Activated naive CD8-positive, alpha-beta T cell (primary cell): ENCODE results near the gene RSPH6A.

ENCODE experiments used
- H3K27ac Mint-ChIP-seq: one replicate; pipeline ENCODE4 v1.8.0; 2021; ENCODE audit warnings: mixed read lengths
- H3K27me3 Mint-ChIP-seq: one replicate; pipeline ENCODE4 v1.8.0; 2021; ENCODE audit warnings: mixed read lengths
- H3K36me3 Mint-ChIP-seq: one replicate; pipeline ENCODE4 v1.8.0; 2021; ENCODE audit warnings: mixed read lengths
- H3K4me1 Mint-ChIP-seq: one replicate; pipeline ENCODE4 v1.8.0; 2021; ENCODE audit warnings: low read depth, mixed read lengths
- H3K4me3 Mint-ChIP-seq: one replicate; pipeline ENCODE4 v1.8.0; 2021; ENCODE audit warnings: mild to moderate bottlenecking, mixed read lengths
- H3K9me3 Mint-ChIP-seq: one replicate; pipeline ENCODE4 v1.8.0; 2021; ENCODE audit warnings: low read depth, mixed read lengths

The RSPH6A gene

DNA sequence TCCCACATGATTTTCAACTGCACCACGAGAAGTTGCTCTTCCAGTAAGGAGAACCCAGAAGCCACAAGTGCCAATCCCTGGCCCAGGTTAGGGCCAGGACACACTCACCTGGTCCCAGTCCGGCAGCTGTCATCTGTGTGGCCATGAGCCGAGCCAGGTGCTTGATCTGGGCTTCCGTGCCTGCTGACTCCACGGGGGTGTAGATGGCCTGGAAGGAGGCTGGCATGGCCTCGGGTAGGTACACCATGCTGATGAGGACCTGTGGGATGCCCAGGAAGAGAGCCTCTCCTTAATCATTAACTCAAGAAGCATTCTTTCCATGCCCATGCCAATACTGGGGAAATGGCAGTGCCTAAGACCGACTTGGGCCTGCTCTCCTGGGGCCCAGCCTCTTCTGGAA is 19.9 kb upstream of the RSPH6A start:
- Mint-ChIP-seq H3K27me3 (no peaks in the 10 kb centered on the region), H3K36me3 (peaks cover 7% of the 10 kb centered on the region), H3K27ac (no peak overlapping the region), H3K9me3 (no peaks in the 10 kb centered on the region), H3K4me1 (peaks cover 7% of the 10 kb centered on the region), H3K4me3 (no peak overlapping the region)

DNA sequence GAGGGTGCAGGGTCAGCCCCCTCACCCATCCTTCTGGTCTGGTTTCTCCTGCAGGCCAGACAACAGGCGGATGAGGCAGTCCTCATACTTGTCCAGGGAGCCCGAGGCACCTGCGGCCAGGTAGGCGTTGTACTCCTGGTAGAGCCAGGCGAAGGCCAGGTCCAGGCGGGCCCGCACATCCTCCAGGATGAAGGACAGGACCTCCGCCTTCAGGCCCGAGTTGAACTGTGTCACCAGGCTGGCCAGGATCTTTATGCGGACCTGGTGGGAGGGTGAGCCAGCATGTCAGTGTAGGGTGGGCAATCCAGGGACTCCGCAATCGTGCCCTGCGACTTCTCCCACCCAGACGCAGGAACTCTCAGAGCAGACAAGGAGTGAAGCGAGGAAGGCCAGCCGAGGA is 13.8 kb upstream of the RSPH6A start:
- Mint-ChIP-seq H3K27me3 (no peaks in the 10 kb centered on the region), H3K36me3 (peaks cover 12% of the 10 kb centered on the region), H3K9me3 (no peaks in the 10 kb centered on the region), H3K27ac (no peak overlapping the region), H3K4me1 (peaks cover 20% of the 10 kb centered on the region), H3K4me3 (no peak overlapping the region)

DNA sequence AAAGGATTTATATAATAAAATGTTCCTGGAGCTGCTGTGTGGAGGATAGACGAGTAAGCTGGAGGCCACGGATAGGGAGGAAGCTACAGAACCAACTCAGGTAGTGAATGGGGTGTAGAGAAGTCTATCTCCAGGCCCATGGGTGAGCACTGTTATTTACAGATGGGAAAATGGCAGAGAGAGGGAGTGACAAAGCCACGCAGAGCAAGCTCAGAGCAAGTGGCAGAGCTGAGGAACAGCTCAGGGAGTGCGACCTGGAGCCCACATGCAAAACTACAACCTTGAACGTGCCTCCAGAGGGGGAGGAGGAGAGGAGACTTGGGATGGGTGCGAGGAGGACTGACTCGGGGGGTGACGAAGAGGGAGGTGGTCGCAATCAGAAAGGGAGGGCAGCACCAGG is 13.4 kb upstream of the RSPH6A start:
- no peaks in the 10 kb centered on the region for H3K9me3 Mint-ChIP-seq
- H3K27ac Mint-ChIP-seq: peak overlapping the region; percentile 58
- H3K4me1 Mint-ChIP-seq: peaks cover 20% of the 10 kb centered on the region
- no peaks in the 10 kb centered on the region for H3K27me3 Mint-ChIP-seq
- H3K36me3 Mint-ChIP-seq: peaks cover 12% of the 10 kb centered on the region
- no peak overlapping the region for H3K4me3 Mint-ChIP-seq

DNA sequence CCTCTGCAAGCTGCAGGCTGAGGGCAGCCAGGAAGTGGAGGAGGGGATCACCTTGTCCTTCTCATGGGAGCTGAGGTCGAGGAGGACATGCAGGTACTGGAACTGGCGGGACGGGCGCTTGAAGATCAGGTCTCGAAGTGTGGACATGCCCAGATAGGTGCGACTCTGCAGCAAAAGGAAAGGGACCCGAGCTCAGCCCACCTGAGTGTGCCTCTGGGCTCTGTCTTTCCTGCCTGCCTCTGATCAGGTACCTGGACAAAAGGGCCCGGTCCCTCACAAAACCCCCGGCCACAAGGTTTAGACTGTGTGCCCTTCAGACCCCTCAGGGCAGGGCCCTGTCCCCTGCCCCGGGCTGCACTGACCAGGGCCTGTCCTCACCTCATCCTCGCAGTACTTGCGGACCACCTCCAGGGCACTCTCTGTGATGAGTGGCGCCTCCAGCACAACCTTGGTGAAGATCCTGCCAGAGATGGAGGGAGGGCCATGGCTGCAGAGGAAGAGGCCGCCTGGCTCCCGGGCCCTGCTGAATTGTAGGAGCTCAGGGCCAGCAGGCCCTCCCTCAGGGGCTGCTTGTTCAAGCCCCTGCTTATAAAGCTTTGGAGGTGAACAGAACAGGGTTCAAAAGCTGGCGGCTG is 12.5 kb upstream of the RSPH6A start:
- peaks cover 20% of the 10 kb centered on the region for H3K4me1 Mint-ChIP-seq
- peaks cover 12% of the 10 kb centered on the region for H3K36me3 Mint-ChIP-seq
- no peak overlapping the region for H3K4me3 Mint-ChIP-seq
- no peaks in the 10 kb centered on the region for H3K27me3 Mint-ChIP-seq
- no peaks in the 10 kb centered on the region for H3K9me3 Mint-ChIP-seq
- no peak overlapping the region for H3K27ac Mint-ChIP-seq

DNA sequence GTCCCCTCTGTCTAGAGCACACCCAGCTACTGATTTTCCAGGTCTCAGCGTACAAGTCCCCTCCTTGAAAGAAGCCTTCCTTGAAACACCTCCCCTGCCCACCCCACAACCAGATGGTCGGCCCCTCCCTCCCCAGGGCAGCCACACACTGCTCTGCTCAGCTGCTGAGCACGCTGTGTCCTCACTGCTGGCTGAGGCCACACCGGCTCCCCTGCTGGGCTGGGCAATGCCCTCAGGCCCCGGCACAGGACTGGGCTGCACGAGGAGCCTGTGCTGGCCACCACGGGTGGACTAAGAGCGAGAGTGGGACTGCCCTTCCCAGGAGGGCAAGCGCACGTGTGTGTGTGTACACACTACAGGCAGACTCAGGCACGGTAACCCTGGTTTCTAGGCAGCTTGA is 11.8 kb upstream of the RSPH6A start:
- Mint-ChIP-seq H3K4me1 (peaks cover 20% of the 10 kb centered on the region), H3K9me3 (no peaks in the 10 kb centered on the region), H3K36me3 (peaks cover 12% of the 10 kb centered on the region), H3K4me3 (no peak overlapping the region), H3K27ac (no peak overlapping the region), H3K27me3 (no peaks in the 10 kb centered on the region)

DNA sequence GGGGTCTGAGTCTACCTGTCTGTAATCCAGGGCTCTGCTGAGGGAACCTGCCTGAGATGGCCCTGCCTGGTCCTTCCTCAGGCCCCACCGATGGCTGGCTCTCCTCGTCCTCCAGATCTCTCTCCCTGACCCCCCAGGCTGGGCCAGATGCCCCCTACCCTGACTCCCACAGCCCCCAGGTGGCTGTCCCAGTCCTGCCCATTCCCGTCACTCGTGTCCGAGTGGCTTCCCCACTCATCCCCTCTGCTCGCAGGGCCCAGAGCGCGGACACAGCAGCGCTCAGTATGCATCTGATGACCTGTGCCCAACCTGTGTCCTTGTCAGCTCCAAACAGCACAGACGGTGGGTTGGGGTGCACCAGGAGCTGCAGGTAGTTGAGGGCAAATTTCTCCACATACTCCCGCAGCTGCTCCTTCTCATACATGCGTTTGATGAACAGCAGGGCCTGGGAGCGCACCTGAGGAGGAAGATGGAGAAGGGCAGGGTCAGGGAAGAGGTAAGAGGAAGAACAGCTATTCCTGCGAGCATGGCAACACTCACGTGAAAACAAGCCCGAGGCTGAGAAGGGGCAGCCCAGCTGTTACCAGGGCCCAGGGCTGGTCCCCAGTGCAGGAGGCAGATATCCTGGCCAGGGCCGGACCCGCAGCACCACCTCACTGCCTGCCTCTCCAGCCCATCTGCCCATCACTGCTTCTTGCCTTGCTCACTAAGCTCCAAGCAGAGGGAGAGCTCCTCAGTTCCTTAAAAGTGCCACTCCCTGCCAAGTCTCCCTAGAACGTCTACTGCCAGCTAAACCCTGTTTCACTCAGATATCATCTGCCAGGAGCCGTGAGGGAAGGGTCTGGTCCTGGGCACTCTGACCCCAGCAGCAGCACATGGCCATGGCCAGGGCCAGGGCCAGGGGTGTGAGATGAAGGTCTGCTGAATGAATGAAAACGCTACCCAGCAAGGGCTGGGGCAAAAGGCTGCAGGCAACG is 11.1 kb upstream of the RSPH6A start:
- Mint-ChIP-seq H3K27me3 (no peaks in the 10 kb centered on the region), H3K36me3 (peaks cover 12% of the 10 kb centered on the region), H3K4me1 (peaks cover 18% of the 10 kb centered on the region), H3K4me3 (no peak overlapping the region), H3K9me3 (no peaks in the 10 kb centered on the region), H3K27ac (no peak overlapping the region)

DNA sequence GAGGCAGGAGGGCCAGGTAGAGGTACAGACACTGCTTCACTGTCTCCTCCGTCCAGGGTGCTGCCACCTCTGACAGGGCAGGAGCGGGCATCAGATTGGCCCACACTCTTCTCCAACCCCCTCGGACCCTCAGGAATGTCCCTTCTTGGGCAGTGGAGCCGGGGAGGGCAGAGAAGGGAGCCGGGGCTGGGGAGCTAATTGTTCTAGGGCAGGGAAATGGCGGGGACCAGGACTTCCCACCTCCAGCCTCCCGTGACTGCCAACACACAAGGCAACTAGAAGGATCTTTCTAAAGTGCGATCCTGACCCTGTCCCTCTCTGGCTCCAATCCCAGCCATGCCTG is 10.1 kb upstream of the RSPH6A start:
- Mint-ChIP-seq H3K4me1 (peaks cover 16% of the 10 kb centered on the region), H3K27ac (no peak overlapping the region), H3K27me3 (no peaks in the 10 kb centered on the region), H3K9me3 (no peaks in the 10 kb centered on the region), H3K36me3 (peaks cover 12% of the 10 kb centered on the region), H3K4me3 (no peak overlapping the region)

DNA sequence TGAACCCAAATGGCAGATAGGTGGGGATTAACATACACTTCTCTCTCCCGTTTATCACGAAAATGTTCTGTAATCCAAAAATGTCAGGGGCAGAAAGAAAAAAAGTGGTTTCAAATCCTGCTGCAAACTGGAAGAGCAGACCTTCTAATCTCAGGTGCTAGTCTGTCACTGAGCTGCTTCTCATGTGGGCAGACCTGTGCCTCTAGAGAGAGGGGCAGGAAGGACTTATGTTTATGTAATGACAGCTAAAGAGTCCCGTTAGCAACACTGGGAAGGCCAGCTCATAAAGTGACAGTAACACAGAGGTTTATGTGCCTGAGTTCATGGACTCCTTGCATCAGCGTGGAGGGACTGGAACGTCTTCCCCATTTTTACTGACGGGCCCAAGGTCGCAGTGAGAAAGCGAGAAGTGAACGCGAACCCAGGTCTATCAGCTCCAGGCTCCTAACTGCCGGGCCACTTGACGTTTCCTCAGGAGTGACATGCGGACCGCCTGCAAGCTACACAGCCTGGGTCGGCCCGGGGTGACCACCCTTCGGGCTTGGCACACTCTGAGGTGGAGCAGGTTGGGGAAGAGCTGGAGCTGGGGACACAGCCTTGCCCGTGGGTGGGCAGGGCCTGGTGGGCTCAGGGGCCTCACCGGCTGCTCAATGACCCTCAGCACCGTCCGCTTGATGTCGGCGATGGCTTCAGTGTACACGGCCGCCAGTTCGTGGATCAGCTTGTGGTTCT is 9.6 kb upstream of the RSPH6A start:
- Mint-ChIP-seq H3K4me1 (peaks cover 12% of the 10 kb centered on the region), H3K27ac (peak overlapping the region; percentile 46), H3K9me3 (no peaks in the 10 kb centered on the region), H3K4me3 (peak overlapping the region; percentile 39), H3K27me3 (no peaks in the 10 kb centered on the region), H3K36me3 (peaks cover 12% of the 10 kb centered on the region)

DNA sequence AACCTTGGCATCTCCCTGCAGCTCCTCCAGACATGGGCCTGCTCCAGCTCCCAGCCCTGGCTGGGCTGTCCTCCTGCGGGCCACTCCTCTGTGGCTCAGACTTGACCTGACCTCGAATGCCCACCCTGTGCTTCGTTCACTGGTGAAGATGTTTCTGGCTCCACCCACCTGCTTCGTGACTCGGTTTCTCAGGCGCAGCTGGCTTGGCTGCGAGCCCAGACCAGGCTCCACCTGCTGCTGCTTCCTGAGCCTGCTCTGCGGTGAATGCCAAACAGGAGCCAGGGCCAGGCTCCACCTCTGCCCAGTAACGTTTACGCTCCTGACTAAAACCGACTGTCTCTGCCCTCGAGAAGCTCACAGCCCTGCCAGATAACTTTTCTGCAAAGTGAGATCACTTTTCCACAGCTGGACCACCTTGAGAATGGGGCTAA is 8.9 kb upstream of the RSPH6A start:
- peaks cover 9% of the 10 kb centered on the region for H3K4me1 Mint-ChIP-seq

DNA sequence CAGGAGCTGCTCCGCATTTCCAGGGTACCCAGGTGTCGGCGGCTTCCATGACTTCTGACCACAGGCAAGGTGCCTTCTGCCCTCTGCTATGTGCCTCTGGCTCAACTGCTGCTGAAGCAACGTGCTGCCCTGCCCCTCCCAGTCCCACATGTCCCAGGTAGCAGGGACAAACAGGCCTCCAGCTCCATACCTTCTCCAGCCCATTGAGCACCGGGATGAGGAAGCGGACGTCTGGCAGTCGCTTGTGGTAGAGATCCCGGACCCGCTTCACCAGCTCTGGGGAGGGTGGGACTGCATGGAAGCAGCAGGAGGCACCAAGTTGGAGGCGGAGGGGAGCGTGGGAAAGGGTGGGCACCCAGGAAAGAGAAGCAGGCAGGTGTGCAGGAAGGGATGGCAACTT is 8.1 kb upstream of the RSPH6A start:
- Mint-ChIP-seq H3K4me1 (peaks cover 5% of the 10 kb centered on the region), H3K9me3 (no peaks in the 10 kb centered on the region), H3K4me3 (no peak overlapping the region), H3K36me3 (peaks cover 5% of the 10 kb centered on the region), H3K27ac (no peak overlapping the region), H3K27me3 (no peaks in the 10 kb centered on the region)

More for the DNA sequence above, 8.9 kb upstream of the RSPH6A start:
- peaks cover 9% of the 10 kb centered on the region for H3K36me3 Mint-ChIP-seq
- no peak overlapping the region for H3K4me3 Mint-ChIP-seq
- H3K27ac Mint-ChIP-seq: no peak overlapping the region
- H3K9me3 Mint-ChIP-seq: no peaks in the 10 kb centered on the region
- H3K27me3 Mint-ChIP-seq: no peaks in the 10 kb centered on the region

DNA sequence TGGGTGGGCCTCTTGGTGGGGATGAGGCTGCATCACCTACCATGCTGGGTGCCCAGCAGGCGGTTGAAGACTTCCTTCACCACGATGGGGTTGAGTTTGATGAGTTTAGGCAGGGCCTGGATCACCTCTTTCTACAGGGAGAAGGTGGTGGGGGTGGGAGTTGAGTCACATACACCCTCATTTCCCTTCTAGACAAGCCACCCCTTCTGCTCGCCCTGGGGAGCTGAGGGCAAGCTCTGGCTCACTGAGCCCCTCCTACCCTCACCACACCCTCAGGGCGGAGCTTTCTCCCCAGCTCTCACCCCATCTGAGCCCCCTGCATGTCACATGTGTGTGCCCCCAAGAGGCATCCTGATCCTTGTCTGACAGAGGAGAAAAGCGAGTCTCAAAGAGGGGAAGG is 7.6 kb upstream of the RSPH6A start:
- Mint-ChIP-seq H3K27me3 (no peaks in the 10 kb centered on the region), H3K9me3 (no peaks in the 10 kb centered on the region), H3K36me3 (peaks cover 2% of the 10 kb centered on the region), H3K4me1 (peaks cover 5% of the 10 kb centered on the region), H3K27ac (no peak overlapping the region), H3K4me3 (no peak overlapping the region)

DNA sequence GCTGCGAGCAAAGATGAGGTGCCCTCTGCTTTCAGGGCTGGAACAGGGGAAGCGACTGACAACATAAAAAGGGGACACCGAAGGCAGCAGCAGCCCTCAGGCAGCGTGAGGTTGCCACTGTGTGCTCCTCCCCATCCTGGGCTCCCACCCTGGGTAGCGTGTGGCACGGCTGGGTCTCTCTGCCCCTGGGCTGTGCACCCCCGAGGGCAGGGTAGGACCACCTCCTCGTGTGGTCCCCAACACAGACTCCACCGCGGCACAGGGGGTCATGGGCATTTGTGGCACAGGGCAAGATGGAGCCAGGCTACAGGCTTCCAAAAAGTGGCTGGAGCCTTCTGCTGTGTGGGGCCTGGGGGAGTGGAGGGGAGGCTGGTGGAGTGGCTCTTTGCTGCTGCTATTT is 6.5 kb upstream of the RSPH6A start:
- Mint-ChIP-seq H3K36me3 (peaks cover 2% of the 10 kb centered on the region), H3K4me3 (no peak overlapping the region), H3K27ac (no peak overlapping the region), H3K27me3 (no peaks in the 10 kb centered on the region), H3K4me1 (peaks cover 8% of the 10 kb centered on the region), H3K9me3 (no peaks in the 10 kb centered on the region)

DNA sequence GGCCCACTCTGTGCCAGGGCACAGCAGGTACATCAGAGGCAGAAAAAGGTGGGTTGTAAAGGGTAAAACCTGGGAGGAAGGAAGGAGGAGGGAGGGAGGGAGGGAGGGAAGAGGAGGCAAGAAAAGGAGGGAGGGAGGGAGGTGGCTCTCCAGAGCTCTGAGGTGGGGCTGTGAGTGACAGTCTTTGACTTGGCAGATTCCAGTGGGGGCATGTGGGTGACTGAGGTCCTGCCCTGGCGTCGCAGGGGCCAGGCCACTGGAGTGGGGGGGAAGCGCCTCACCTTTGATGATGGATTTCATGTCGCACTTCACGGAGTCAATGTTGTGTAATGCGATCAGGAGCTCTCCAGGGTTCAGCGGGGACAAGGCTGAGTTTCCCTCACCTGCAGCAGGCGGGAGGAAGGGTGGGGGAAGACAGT is 6.0 kb upstream of the RSPH6A start:
- no peak overlapping the region for H3K4me3 Mint-ChIP-seq
- peaks cover 8% of the 10 kb centered on the region for H3K4me1 Mint-ChIP-seq
- H3K9me3 Mint-ChIP-seq: no peaks in the 10 kb centered on the region
- H3K27ac Mint-ChIP-seq: no peak overlapping the region
- H3K36me3 Mint-ChIP-seq: peaks cover 2% of the 10 kb centered on the region
- no peaks in the 10 kb centered on the region for H3K27me3 Mint-ChIP-seq

DNA sequence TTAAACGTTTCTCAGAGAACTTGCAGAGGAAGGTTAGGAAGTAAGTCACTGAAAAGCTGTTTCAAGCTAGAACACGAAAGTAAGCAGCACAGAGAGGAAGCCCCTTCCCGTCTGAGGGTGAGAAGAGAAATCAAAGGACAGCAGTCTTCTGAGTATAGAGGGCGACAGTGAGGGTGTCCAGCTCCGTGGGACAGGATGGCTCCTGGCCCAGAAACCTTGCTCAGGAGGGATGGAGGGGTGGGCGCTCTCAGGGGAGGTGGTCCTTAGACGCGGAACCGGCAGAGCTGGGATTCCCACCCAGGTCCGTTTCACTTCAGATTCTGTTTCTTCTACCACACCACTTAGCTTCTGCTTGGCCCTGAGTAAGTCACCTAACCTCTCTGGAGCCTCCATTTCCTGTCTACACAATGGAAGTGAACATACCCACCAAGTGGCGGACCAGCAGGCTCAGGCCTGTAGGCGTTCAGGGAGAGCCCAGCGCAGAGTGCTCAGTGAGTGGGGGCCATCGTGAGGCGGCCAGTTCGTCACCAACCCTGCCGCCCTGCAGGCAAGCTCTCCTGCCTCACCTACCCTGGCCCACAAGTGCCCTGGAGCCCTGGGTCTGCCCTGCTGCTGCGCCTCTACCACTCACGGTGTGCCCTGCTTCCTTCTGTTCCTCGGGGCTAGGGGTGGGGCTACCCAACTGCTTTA is 5.5 kb upstream of the RSPH6A start:
- Mint-ChIP-seq H3K9me3 (no peaks in the 10 kb centered on the region), H3K27ac (peak overlapping the region; percentile 22), H3K27me3 (no peaks in the 10 kb centered on the region), H3K4me3 (no peak overlapping the region), H3K4me1 (peaks cover 9% of the 10 kb centered on the region), H3K36me3 (peaks cover 2% of the 10 kb centered on the region)
